ENCODE data around the gene ALDH7A1. TPM values are rescaled to one million over a fixed set of nuclear protein-coding genes. Genes with fewer than 3 reads are reported as not detected.

Gene ALDH7A1
- total and polyA plus RNA-seq, 2 donors (not counting 1 experiment from before 2014, with no cell fraction given): 0.78 to 3.3 TPM

- no peak overlapping the region for H3K4me3 Mint-ChIP-seq
- Histone ChIP-seq H3K27me3 (replicated peaks in 1 of 4; ENCODE audit: control extremely low read depth in 1 of 4, control insufficient read depth in 3 of 4, insufficient read depth in 4 of 4, low read length in 3 of 4) (no peaks in the 10 kb centered on the region), H3K27ac (ENCODE audit: low read length in 2 of 2) (no peak overlapping the region), H3K4me1 (ENCODE audit: control insufficient read depth in 2 of 2, insufficient read depth in 2 of 2, low read length in 2 of 2) (no peaks in the 10 kb centered on the region), H3K4me2 (replicated peaks; ENCODE audit: low read depth, low read length, poor library complexity, severe bottlenecking) (no peak overlapping the region), H3K9me3 (ENCODE audit: control extremely low read depth in 1 of 3, control insufficient read depth in 2 of 3, insufficient read depth in 1 of 3, low read length in 2 of 3) (no peaks in the 10 kb centered on the region), H2AFZ (ENCODE audit: insufficient read depth, low read depth, low read length, poor library complexity, severe bottlenecking) (no peak overlapping the region), H3K36me3 (replicated peaks in 1 of 2; ENCODE audit: control extremely low read depth in 1 of 2, control insufficient read depth in 1 of 2, extremely low read depth in 1 of 2, insufficient read depth in 2 of 2, low read length in 1 of 2) (no peaks in the 10 kb centered on the region), H3K79me2 (ENCODE audit: control insufficient read depth, insufficient read depth, low read length) (no peaks in the 10 kb centered on the region), H4K20me1 (ENCODE audit: control insufficient read depth, insufficient read depth, low read length, poor library complexity, severe bottlenecking) (no peaks in the 10 kb centered on the region), H3K9ac (ENCODE audit: low read length) (no peak overlapping the region), H3K4me3 (ENCODE audit: control extremely low read depth in 1 of 5, extremely low read depth in 1 of 5, insufficient read depth in 1 of 5, low read depth in 2 of 5, low read length in 4 of 5) (no peak overlapping the region)
- no peaks in the 10 kb centered on the region for H3K4me1 Mint-ChIP-seq
- intact Hi-C loops (cut with micrococcal nuclease): no loop called here
- no peaks in the 10 kb centered on the region for H3K9me3 Mint-ChIP-seq (ENCODE audit: insufficient read depth)
- no peaks in the 10 kb centered on the region for H3K27me3 Mint-ChIP-seq
- ChIA-PET CTCF (no interaction called here), POLR2A (no interaction called here)
- DNase-seq: no peak
- TF ChIP-seq, protein P1, sequence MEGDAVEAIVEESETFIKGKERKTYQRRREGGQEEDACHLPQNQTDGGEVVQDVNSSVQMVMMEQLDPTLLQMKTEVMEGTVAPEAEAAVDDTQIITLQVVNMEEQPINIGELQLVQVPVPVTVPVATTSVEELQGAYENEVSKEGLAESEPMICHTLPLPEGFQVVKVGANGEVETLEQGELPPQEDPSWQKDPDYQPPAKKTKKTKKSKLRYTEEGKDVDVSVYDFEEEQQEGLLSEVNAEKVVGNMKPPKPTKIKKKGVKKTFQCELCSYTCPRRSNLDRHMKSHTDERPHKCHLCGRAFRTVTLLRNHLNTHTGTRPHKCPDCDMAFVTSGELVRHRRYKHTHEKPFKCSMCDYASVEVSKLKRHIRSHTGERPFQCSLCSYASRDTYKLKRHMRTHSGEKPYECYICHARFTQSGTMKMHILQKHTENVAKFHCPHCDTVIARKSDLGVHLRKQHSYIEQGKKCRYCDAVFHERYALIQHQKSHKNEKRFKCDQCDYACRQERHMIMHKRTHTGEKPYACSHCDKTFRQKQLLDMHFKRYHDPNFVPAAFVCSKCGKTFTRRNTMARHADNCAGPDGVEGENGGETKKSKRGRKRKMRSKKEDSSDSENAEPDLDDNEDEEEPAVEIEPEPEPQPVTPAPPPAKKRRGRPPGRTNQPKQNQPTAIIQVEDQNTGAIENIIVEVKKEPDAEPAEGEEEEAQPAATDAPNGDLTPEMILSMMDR (IDR thresholded peaks at IDR 0.05): no peak
- TF ChIP-seq EZH2 (IDR thresholded peaks at IDR 0.05; ENCODE audit: borderline replicate concordance, insufficient read depth, low read depth, low read length, poor library complexity, severe bottlenecking): no peak
- WGBS (ENCODE audit: insufficient coverage): 88% methylated on average over 1 of the region's 3 CpGs
- ATAC-seq (ENCODE audit: low read depth): no peak
- H3K27ac Mint-ChIP-seq: no peak overlapping the region
Measured at GRCh38 chr5:126494393-126494792, 100.6 kb downstream of the ALDH7A1 start.

GRCh38 chr5:126492939-126493338, 102.1 kb downstream of the ALDH7A1 start:
- H3K9ac ChIP-seq (ENCODE audit: low read length): no peak overlapping the region
- ATAC-seq (ENCODE audit: low read depth) (no peak), DNase-seq (no peak)
- 85% methylated on average over 8 of the region's 8 CpGs for WGBS (ENCODE audit: insufficient coverage)
- H3K4me1 ChIP-seq (ENCODE audit: control insufficient read depth in 2 of 2, insufficient read depth in 2 of 2, low read length in 2 of 2): no peaks in the 10 kb centered on the region
- no peaks in the 10 kb centered on the region for H3K36me3 ChIP-seq (replicated peaks in 1 of 2; ENCODE audit: control extremely low read depth in 1 of 2, control insufficient read depth in 1 of 2, extremely low read depth in 1 of 2, insufficient read depth in 2 of 2, low read length in 1 of 2)
- no peaks in the 10 kb centered on the region for H4K20me1 ChIP-seq (ENCODE audit: control insufficient read depth, insufficient read depth, low read length, poor library complexity, severe bottlenecking)
- H3K27ac Mint-ChIP-seq: no peak overlapping the region
- H3K79me2 ChIP-seq (ENCODE audit: control insufficient read depth, insufficient read depth, low read length): no peaks in the 10 kb centered on the region
- no peak for TF ChIP-seq EZH2 (IDR thresholded peaks at IDR 0.05; ENCODE audit: borderline replicate concordance, insufficient read depth, low read depth, low read length, poor library complexity, severe bottlenecking)
- TF ChIP-seq, protein P1 (IDR thresholded peaks at IDR 0.05): no peak
- intact Hi-C loops (cut with micrococcal nuclease): no loop called here
- ChIA-PET CTCF (no interaction called here), POLR2A (no interaction called here)
- H3K27me3 Mint-ChIP-seq: no peaks in the 10 kb centered on the region
- H3K27ac ChIP-seq (ENCODE audit: low read length in 2 of 2): no peak overlapping the region
- no peak overlapping the region for H3K4me3 ChIP-seq (ENCODE audit: control extremely low read depth in 1 of 5, extremely low read depth in 1 of 5, insufficient read depth in 1 of 5, low read depth in 2 of 5, low read length in 4 of 5)
- no peaks in the 10 kb centered on the region for H3K9me3 ChIP-seq (ENCODE audit: control extremely low read depth in 1 of 3, control insufficient read depth in 2 of 3, insufficient read depth in 1 of 3, low read length in 2 of 3)
- no peaks in the 10 kb centered on the region for H3K9me3 Mint-ChIP-seq (ENCODE audit: insufficient read depth)
- H3K4me1 Mint-ChIP-seq: no peaks in the 10 kb centered on the region
- H3K4me2 ChIP-seq (replicated peaks; ENCODE audit: low read depth, low read length, poor library complexity, severe bottlenecking): no peak overlapping the region
- H3K4me3 Mint-ChIP-seq: no peak overlapping the region
- H3K27me3 ChIP-seq (replicated peaks in 1 of 4; ENCODE audit: control extremely low read depth in 1 of 4, control insufficient read depth in 3 of 4, insufficient read depth in 4 of 4, low read length in 3 of 4): no peaks in the 10 kb centered on the region
- no peak overlapping the region for H2AFZ ChIP-seq (ENCODE audit: insufficient read depth, low read depth, low read length, poor library complexity, severe bottlenecking)

Data from B cell (primary cell).